Glutamatergic neuron (in vitro differentiated cells): ENCODE data around the gene CDK14. TPM values are rescaled to one million over a fixed set of nuclear protein-coding genes. Genes with fewer than 3 reads are reported as not detected.
A peak's percentile ranks its signal among the peaks of the same experiment; 100 is the strongest.

Experiments
- DNase-seq: peaks from one replicate; pipeline ENCODE4 v3.0.0; 2022
- H3K27ac Mint-ChIP-seq: one replicate; pipeline ENCODE4 v1.8.0; 2020; ENCODE audit warnings: mild to moderate bottlenecking, mixed read lengths, inconsistent platforms; ENCODE audit not compliant: unreplicated experiment
- H3K27me3 Mint-ChIP-seq: one replicate; pipeline ENCODE4 v1.8.0; 2020; ENCODE audit warnings: mild to moderate bottlenecking, moderate library complexity, mixed read lengths, inconsistent platforms; ENCODE audit not compliant: unreplicated experiment
- H3K36me3 Mint-ChIP-seq: one replicate; pipeline ENCODE4 v1.8.0; 2020; ENCODE audit warnings: mild to moderate bottlenecking, mixed read lengths, inconsistent platforms; ENCODE audit not compliant: unreplicated experiment
- H3K4me1 Mint-ChIP-seq: one replicate; pipeline ENCODE4 v1.8.0; 2020; ENCODE audit warnings: mild to moderate bottlenecking, low read depth, mixed read lengths, inconsistent platforms; ENCODE audit not compliant: unreplicated experiment
- H3K4me3 Mint-ChIP-seq: one replicate; pipeline ENCODE4 v1.8.0; 2020; ENCODE audit warnings: mild to moderate bottlenecking, mixed read lengths, inconsistent platforms; ENCODE audit not compliant: unreplicated experiment
- H3K9me3 Mint-ChIP-seq: one replicate; pipeline ENCODE4 v1.8.0; 2020; ENCODE audit warnings: mild to moderate bottlenecking, moderate library complexity, mixed read lengths, inconsistent platforms; ENCODE audit not compliant: unreplicated experiment
- total RNA-seq: library from RNA; stranded (reverse); fragmentation: NEBNext Ultra II Directional; extraction: Animal tissue kit (Norgen Biotek cat#: 25700); gene quantifications from one replicate; pipeline ENCODE4 v1.2.1, GENCODE V29; 2021; ENCODE audit not compliant: unreplicated experiment
- TF ChIP-seq, protein P1 (sequence below): fragments of 200-600 bp; sonication (generic); IDR thresholded peaks from one replicate; pipeline ENCODE4 v1.5.0; 2021; ENCODE audit not compliant: partially characterized antibody, unreplicated experiment

CDK14 gene
- total RNA-seq, 1 donor from 2014 or later = 96.5 TPM

DNA sequence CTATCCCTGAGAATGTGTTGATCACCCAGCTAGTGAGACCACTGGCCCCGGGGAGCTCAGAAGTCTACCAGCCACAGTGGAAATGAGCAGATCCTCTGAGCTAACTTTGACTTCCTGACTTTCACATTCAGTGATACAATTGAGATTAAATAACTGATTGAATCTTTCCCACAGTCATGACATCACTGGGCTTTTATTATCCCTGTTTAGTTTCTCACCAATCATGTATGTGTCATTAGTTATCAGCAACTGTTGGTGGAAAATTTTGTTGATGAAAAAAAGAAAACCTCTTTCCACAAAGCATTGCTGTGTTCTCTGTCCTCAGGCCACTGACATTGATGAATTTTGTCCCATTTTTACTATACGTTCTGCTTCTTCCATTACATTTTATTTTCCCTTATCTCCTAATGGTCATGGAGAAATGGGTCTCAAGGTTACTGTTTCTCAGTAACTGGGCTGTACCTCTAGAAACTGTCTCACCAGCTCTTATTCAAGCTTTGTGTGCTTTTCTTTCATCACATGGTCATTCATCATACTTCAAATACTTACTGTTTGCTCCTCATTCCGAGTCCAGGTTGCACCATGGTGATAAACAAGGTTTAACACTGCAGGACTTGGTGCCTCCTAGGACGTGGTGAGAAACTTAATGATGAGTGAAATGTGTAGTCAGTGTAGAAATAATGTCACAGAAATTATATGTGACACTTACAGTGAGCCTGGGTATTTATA is 304.7 kb downstream of the CDK14 start:
- no peak overlapping the region for H3K4me3 Mint-ChIP-seq
- H3K27me3 Mint-ChIP-seq = no peaks in the 10 kb centered on the region
- H3K9me3 Mint-ChIP-seq = no peaks in the 10 kb centered on the region
- TF ChIP-seq, protein P1, sequence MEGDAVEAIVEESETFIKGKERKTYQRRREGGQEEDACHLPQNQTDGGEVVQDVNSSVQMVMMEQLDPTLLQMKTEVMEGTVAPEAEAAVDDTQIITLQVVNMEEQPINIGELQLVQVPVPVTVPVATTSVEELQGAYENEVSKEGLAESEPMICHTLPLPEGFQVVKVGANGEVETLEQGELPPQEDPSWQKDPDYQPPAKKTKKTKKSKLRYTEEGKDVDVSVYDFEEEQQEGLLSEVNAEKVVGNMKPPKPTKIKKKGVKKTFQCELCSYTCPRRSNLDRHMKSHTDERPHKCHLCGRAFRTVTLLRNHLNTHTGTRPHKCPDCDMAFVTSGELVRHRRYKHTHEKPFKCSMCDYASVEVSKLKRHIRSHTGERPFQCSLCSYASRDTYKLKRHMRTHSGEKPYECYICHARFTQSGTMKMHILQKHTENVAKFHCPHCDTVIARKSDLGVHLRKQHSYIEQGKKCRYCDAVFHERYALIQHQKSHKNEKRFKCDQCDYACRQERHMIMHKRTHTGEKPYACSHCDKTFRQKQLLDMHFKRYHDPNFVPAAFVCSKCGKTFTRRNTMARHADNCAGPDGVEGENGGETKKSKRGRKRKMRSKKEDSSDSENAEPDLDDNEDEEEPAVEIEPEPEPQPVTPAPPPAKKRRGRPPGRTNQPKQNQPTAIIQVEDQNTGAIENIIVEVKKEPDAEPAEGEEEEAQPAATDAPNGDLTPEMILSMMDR = no peak
- no peak overlapping the region for H3K27ac Mint-ChIP-seq
- no peaks in the 10 kb centered on the region for H3K4me1 Mint-ChIP-seq
- no peak for DNase-seq
- H3K36me3 Mint-ChIP-seq = no peaks in the 10 kb centered on the region

DNA sequence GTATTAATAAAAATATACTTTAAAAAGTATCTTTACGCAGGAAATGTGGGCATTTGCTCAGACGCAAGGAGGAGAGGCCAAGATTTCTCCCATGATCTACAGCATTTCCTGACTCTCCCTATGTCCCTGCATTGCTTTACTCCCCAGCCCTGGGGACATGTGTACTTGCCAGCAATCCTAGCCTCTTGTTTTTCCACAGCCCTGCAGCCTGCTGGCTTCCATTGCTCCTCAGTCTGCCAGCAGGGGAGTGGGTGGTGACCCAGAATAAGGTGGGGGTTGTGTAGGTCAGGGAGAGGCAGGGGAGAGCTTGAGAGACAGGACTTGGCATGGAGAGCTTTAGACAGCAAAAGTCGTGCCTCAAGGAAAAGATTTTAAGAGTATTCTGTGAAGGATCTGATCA is 307.7 kb downstream of the CDK14 start:
- no peaks in the 10 kb centered on the region for H3K36me3 Mint-ChIP-seq
- H3K4me3 Mint-ChIP-seq = no peak overlapping the region
- H3K4me1 Mint-ChIP-seq = peaks cover 2% of the 10 kb centered on the region
- TF ChIP-seq, protein P1 = no peak
- no peaks in the 10 kb centered on the region for H3K27me3 Mint-ChIP-seq
- DNase-seq = peak; percentile 16
- H3K27ac Mint-ChIP-seq = no peak overlapping the region
- H3K9me3 Mint-ChIP-seq = no peaks in the 10 kb centered on the region

DNA sequence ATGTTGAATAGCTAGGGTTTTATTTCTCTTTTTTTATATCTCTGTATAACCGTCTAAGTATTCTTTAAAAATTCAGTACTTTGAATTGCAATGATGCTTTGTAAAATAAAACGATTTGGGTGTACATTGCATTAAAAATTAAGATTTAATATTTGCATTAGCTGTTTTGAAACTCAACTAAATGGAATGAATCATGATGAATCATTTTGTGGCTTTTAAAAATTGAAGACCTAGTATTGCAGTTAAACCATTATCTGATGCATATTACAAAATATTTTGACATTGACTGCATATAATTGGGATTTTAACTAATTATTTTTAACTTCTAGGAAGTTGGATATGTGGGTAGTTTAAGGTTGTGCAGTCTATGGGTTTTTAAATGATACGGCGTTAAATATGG is 314.0 kb downstream of the CDK14 start:
- Mint-ChIP-seq H3K27ac (no peak overlapping the region), H3K36me3 (no peaks in the 10 kb centered on the region), H3K9me3 (no peaks in the 10 kb centered on the region), H3K27me3 (peaks cover 2% of the 10 kb centered on the region), H3K4me1 (peaks cover 2% of the 10 kb centered on the region), H3K4me3 (no peak overlapping the region)
- TF ChIP-seq, protein P1 = no peak
- no peak for DNase-seq

DNA sequence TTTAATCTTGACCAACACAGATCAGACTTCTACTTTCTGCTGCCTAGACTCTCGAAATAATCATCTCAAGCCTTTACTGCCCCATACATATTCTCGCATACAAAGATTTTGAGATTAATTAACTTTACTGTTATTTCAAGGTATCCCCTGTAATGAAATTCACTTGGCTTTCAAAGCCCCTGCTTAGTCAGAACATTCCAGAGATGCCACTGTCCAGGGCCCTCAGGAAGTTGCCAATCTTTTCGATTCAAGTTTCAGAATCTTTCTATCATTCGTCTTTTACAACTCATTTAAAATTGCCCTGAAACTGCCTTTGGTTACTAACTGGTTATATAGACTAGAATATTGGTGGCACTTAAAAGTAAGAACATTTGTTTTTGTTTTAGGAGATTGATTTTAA is 320.2 kb downstream of the CDK14 start:
- Mint-ChIP-seq H3K9me3 (no peaks in the 10 kb centered on the region), H3K4me3 (no peak overlapping the region), H3K27me3 (peaks cover 2% of the 10 kb centered on the region), H3K4me1 (peaks cover 13% of the 10 kb centered on the region), H3K36me3 (no peaks in the 10 kb centered on the region), H3K27ac (no peak overlapping the region)
- TF ChIP-seq, protein P1 = no peak
- DNase-seq = no peak

DNA sequence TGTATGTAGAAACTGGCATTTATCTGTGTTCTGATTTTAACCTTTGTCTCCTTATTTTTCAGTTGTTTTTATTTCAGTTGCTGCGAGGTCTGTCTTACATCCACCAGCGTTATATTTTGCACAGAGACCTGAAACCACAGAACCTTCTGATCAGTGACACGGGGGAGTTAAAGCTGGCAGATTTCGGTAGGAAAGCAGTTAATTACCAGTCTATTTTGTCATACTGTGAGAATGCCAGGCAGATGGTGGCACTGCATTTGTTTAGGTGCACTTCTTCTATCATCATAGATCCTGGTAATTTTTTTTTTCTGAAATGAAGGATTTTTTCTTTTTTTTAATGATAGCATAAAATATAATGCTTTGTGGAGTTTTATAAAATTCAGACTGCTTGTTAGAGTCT is 321.4 kb downstream of the CDK14 start:
- Mint-ChIP-seq H3K27me3 (peaks cover 2% of the 10 kb centered on the region), H3K4me1 (peaks cover 14% of the 10 kb centered on the region), H3K9me3 (no peaks in the 10 kb centered on the region), H3K36me3 (no peaks in the 10 kb centered on the region), H3K27ac (no peak overlapping the region), H3K4me3 (no peak overlapping the region)
- no peak for DNase-seq
- TF ChIP-seq, protein P1 = no peak
